GM19463 (cell line): ENCODE data around the gene UBAC1.
"Not testable (repeated sequence)": the region's sequence is repeated elsewhere in the genome, so short reads cannot be mapped to it uniquely, and the experiment has no call there.

Experiments
- ATAC-seq: cut with Tn5 transposase; IDR thresholded peaks from one replicate; pipeline ENCODE4 v1.9.1; 2021; ENCODE audit warnings: mild to moderate bottlenecking, moderate library complexity; ENCODE audit not compliant: unreplicated experiment

UBAC1 gene

DNA sequence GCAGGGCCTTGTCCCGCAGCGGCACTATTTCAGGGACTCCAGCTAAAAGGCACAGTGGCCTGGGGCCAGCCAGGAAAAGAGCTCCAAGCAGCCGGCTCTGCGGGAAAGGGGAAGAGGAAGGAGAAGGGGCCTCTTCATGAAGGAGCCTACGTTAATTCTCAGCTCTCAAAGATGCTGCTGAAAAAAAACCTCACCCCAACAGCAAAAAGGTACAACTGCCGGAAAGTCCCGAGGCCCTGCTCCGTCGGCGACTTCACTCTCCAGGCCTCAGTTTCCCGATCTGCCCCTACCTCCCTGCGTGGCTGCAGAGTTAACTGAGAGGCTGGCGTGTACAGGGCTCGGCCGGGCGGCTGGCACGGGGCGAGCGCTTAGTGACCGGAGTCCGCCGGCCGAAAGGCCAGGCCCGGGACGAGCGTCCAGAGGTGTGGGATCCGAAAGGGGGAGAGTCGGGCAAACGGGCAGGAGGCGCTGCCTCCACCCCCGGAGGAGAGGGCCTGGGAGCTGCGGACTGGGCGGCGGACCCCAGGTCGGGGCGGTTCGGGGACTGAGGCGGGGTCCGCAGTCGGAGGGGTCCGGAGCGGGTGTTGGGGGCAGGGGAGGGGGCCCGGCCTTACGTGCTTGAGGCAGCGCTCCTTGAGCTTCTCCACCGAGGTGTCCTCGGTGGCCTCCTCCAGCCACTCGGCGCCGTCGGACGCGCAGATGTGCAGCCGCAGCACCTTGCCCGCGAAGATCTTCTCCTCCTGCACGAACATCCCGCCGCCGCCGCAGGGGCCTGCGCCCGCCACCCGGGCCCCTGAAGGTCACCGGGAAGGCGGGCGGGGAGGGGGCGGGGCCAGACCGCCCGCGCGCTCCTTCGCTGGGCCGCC is 529 bp downstream of the UBAC1 start:
- ATAC-seq = no peak

DNA sequence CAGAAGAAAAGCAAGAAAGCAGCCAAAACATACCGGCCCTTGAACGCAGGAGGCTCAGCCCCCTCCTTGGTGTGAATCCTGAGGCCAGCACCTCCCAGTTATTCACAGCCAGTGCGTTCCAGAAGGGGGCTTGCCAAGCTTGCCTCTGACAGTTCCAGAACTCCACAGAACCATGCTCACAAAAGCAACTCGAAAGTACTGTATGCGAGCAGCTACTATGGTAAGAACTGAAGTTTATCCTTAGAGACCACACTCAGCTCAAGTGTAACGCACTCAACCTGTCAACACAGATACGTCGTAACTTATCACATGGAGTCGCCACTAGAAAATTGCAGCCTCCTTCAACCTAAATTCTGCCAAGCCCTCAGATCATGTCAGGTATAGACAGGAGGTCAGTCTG is 1.4 kb downstream of the UBAC1 start:
- no peak for ATAC-seq

DNA sequence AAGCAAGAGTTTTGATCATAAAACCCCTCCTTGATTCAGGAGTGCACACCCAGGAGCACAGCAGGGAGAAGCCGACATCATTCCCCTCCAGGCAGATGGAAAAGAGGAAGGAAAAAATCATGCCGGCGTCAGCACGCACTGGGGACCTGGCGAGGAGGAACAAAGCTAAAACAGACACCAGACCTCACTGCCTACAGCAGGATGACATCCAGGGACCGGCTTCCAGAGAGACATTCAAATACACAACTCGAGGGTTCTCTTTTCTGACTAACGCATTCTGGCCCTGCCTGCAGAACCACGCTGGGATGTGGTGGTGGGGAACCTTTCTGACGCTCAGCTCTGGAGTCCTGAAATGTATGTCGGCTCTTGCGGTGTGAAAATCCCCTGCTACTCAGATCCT is 2.7 kb downstream of the UBAC1 start:
- ATAC-seq = no peak

DNA sequence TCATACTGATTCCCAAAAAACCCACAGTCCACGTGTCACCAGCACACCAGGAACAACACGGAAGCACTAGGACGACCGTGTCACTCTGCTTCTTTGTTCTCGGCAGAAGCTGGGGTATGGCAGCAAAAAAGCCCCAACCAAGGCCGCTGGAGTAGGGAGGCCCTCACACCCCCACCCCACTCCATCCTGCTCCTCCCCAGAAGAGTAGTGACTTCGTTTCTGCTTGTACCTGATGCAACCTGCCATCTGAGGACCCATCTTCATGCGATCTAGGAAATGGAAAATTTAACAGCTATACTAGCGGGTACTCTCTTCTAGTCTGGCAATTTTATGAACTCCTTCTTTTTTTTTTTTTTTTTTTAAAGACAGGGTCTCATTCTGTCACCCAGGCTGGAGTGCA is 3.7 kb downstream of the UBAC1 start:
- no peak for ATAC-seq

DNA sequence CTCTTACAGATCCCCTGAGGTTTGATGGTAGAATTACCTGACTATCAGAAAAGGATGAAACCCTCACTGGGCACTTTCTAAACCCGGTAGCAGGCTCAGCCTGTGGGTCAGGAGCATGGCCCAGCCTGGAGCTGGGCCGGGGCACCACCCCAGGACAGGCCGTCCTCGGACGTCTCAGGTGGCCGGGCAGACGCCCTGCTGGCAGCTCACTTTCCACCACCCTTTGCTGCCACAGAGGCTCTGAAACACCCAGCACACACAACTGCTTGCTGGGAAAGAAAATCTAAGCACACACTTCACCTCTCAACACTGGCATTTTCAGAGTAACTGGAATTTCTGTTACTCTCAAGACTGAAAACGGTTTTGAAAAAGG is 4.4 kb downstream of the UBAC1 start:
- ATAC-seq = no peak

DNA sequence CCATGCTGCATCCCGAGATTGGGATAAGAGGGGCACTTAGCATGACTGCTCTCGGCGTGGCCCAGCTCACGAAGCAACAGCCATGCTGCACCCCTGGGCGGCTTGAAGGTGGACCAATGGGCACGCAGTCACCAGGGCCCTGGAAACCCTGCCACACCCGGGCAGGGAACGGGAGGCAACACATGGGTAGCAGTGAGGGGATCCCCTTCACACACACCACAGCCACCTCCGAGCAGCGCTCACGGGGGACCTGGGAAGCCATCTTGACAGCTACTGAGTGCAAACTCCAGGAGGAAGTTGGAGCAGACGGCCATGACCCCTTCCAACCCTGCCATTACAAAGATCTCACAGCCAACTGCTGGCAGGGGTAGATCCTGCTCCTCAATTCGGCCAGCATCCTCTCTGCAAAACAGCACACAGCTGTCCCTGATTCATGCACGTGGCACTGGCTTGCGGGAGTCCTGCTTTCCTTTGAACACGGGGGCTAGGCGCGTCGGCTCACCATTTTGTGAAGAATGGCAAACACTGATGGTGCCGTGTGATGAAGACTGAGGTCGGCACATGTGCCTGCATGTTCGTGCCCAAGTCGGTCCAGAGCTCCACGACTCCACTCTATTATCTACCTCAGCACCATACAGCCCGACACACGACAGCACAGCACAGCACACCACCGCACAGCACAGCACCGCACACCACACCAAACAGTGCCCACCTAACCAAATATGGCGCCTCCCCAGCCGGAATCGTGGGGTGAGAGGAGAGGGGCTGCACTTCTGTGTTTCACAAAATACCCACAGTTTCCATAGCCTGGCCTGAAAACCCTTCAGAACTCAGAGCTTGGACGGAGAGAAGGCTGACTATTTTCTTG is 5.0 kb downstream of the UBAC1 start:
- ATAC-seq = no peak

DNA sequence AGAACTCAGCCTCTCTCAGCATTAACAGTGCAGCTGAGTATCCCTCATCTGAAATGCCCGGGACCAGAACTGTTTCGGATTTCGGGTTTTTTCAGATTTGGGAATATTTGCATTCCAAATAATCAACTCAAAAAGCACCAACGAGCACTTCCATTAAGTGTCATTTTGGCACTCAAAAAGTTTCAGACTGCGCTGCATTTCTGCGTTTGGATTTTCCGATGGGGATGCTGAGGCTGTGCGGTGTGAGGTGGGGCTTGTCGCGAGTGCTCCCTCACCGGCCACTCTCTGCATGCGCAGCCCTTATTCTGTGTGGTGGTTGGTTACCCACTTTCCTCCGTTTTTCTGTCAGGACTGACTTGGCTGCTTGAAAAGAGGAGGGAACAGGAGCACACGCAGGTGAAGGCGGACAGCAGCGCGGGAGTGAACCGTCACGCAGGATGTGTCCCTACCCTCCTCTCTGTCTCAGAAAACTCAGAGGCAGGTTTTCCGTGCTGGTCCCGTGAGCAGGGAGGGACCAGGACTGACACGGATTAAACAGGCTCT is 8.4 kb downstream of the UBAC1 start:
- ATAC-seq = no peak

DNA sequence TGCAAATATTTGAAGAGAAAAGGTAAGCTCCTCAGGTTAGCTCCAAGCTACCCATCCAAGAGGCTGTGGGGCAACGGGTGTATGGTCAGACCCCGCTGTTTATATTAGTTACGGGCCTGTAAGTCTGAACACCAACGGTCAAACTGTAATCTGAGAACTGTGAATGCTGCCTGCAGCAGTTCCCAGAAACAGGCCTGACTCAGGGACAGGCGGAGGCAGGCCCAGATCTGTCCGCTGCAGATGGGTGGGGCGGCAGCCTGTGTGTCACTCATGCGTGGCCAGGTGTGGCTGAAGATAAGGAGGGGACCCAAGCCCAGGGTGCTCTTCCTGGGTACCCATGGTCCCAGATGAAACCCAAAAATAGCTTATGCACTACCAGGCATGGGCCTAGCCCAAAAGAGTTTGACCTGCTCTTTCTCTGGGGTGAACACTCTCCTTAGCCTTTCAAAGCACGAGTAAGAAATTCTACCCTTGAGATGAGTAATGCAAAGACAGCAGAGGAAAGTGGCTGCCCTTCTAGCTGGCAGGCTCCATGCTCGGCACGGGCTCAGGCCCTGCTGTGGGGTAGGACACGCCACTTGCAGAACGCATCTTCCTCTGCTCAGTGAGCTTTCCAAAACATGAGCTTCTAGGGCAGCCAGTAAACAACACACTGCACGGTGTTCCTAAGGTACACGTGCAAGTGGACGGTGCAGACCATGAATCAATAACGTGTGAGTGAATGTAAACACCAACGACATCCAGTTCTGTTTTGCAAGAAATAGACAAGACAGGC is 9.1 kb downstream of the UBAC1 start:
- no peak for ATAC-seq

DNA sequence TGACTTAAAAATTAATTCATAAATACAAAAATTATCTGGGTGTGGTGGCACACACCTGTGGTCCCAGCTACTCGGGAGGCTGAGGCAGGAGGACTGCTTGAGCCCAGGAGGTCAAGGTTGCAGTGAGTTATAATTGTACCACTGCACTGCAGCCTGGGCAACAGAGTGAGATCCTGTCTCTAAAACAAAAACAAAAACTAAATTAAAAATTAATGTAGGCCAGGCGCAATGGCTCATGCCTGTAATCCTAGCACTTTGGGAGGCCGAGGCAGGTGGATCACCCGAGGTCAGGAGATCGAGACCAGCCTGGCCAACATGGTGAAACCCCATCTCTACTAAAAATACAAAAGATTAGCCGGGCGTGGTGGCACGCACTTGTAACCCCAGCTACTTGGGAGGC is 9.9 kb downstream of the UBAC1 start:
- not testable (repeated sequence) for ATAC-seq

DNA sequence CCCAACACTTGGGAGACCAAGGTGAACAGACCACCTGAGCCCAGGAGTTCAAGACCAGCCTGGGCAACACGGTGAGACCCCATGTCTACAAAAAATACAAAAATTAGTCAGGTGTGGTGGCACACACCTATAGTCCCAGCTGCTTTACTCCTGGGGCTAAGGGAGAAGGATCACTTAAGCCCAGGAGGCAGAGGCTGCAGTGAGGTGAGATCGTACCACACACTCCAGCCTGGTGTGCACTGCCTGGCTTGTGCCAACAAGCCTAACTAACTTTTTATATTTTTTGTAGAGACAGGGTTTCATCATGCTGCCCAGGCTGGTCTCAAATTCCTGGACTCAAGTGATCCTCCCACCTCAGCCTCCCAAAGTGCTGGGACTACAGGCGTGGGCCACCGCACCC is 10.3 kb downstream of the UBAC1 start:
- ATAC-seq = not testable (repeated sequence)

DNA sequence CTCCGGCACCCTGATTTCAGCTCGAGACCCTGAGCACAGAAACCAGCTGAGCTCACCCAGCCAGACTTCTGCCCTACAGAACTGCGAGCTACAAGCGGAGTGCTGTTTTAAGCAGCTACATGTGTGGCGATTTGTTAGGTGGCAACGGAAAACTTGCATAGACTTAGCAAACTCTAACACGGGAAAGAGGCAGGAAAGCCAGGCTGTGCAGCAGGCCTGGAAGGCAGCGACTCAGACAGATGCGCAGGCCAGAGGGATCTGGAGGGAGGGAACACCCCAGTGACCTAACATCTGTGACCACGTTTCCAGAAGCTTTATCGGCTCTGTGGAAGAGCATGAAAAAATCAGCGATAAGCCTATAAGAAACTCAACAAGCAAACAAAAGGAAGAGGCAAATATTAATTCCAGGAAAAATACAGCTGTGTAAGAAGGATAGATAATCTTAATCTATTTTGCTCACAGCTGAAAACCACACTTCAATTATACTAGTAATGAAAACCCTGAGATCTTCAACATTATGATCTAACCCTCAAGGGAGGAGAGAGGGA is 11.0 kb downstream of the UBAC1 start:
- ATAC-seq = no peak

DNA sequence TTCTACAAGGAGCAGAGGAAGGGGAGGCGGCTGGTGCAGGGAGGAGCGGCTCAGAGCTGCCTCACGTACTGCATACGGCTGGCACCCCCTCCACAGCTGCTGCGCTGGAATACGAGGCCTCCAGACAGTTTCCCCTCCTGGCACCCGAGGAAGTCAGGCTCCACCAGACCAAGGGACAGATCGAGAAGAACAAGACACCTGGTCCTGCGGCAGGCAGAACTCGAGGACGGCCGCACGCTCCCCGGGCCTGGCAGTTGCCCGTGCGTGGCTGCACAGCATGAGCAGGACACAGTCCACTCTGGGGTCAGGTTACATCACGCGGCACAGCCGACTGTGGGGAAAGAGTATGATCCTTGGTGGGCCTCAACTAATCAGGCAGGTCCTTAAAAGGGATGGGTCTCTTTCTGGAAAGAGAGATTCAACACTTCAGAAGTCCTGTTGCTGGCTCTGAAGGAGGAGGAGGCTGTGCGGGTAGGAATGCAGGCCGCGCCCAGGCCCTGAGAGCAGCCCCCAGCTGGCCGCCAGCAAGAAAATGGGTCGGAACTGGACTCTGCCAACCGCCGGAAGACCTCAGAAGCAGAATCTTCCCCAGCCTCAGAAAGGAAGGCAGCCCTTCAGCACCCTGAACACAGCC is 11.6 kb downstream of the UBAC1 start:
- ATAC-seq = no peak

DNA sequence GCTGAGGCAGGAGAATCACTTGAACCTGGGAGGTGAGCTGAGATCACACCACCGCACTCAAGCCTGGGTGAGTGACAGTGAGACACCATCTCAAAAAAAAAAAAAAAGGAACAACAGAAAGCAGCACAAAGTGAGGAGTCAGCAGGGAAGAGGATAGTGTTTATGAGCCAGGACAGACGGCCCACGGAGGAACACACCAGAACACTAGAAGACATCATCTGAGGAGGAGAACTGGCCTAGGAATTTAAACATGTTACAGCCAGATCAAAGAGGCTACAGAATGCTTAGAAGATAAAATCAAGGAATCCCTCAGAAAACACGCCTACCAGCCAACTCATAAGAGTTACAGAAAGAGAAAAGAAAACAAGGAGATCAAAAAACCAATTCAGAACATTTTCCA is 12.2 kb downstream of the UBAC1 start:
- no peak for ATAC-seq

DNA sequence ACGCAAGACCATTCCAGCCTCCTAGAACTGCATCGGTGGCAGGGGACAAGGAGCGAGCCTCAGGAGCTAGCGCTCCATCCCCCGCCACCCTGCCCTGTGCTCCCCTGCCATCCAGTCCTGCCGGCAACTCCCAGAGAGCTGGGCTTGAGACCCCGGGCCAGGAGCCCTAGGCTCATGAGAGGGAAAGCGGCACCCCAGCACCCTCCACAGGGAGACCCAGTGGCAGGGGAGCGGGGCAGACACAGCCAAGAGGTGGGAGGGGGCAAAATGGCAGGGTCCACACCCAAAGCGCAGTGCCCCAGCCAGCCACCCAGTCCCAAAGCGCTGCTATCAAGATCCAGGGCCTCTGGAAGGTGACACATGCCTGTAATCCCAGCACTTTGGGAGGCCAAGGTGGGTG is 12.7 kb downstream of the UBAC1 start:
- no peak for ATAC-seq

DNA sequence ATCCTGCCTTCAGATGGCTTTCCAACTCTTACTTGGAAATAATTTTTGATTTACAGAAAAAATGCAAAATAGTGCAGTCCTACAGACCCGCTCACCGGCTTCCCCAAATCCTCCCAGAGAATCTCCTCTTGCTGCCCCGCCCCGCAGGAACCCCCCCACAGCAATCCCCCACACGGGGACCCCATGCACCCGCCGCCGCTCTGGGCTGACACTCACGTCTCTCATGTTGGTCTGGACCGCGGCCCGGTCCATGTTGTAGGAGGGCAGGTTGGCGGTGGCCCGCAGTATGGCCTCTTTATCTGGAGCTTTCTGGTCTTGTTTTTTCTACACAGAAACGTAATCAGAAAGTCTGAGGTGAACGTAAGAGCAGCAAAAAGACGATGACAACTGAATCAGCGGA is 13.6 kb downstream of the UBAC1 start:
- ATAC-seq = no peak

DNA sequence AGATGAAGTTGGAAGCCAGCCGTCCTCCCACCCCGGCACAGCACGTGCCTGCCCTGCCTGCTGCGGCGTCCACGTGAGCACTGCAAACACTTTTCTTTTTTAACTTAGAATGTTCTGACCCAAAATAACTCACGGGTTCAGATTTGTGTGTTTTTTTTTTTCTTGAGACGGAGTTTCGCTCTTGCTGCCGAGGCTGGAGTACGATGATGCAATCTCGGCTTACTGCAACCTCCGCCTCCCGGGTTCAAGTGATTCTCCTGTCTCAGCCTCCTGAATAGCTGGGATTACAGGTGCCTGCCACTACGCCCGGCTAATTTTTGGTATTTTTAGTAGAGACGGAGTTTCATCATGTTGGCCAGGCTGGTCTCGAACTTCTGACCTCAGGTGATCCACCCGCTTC is 14.1 kb downstream of the UBAC1 start:
- not testable (repeated sequence) for ATAC-seq

DNA sequence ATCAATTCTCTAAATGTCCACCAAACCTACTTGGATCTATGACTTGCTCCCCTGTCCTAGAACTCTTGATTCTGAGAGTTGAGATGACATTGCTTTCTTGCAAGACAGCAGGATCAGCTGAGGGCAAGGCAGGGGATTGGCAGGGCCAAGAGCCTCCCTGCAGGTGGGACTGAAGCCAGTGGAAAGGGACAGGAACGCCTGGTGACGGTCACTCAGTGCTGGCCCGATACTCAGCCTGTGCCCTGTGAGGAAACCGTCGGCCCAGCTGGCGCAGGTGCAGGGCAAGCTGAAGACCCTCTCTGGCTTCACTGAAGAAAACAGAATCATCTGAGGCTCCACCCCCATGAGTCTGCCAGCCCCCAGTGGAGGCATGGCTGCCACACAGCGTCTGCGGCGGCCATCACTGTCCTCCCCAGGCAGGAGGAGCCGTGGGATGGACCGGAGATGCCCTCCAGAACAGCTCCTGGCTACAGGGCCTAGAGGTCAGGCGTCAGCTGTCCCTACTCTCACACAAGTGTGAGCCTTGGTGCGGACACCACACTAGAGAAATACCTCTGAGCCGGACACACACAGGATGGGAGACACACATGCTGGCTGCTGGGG is 14.7 kb downstream of the UBAC1 start:
- no peak for ATAC-seq

DNA sequence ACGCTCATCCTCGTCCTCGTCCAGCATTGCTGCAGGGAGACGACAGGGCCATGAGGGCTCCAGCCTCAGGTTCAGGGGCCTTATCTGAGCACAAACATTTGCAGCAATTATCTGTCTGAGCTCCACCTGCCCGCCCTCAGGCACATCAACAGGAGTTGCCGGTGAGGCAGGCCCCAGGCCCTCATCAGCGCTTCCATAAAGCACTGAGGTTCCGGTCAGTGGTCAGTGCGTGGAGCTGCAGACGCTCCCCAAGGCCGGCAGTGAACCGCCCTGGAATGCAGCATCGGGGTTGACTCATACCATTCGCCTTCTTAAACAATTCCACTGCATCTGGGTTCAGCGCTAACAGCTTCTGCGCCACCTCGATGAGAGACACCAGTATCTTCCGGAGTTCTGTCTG is 15.2 kb downstream of the UBAC1 start:
- no peak for ATAC-seq

DNA sequence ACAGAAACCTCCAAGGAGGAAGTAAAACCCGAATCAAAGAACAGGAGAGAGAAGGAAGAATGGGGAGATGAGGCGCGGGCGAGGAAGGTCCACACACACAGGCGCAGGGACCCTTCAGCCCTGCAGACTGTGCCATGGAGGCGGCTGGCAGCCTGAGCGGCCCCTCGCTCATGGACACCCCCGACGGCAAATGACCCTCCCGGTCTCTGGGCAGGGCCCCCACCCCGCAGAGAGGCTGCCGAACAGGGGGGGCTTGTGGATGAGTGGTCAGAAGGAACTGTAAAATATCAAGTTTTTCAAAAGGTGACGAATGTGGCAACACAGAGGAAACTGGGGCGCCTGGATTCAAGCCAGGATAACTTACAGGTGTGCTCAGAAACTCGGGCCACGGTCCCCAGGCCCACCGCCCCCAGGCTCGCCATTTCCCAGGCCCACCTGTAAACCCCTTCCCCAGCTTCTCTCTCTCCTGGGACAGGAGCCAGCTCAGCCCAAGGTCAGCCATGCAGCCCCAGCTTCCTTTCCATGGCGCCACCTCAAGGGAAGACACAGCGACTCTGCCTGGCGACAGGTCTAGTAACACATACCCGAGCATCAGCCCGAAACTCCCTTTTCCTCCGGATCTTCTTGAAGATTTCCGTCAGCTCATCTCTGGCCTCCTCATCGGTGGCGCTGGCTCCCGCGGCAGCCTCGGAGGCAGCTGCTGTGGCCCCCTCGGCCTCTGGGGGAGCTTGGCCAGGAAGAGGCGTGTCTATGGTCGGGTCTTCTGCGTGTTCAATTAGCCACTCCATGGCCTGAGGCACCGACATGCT is 16.5 kb downstream of the UBAC1 start:
- ATAC-seq = no peak
